ENCODE measurements around the gene MAP2K2.

The MAP2K2 gene

GRCh38 chr19:4097501-4097900 is 26.4 kb downstream of the MAP2K2 start:
- no peak for DNase-seq

- no peak for DNase-seq
Observed at GRCh38 chr19:4096049-4096892, 27.7 kb downstream of the MAP2K2 start.

- DNase-seq = no peak
Observed at GRCh38 chr19:4095488-4095844, 28.5 kb downstream of the MAP2K2 start.

GRCh38 chr19:4094761-4095487 is 29.0 kb downstream of the MAP2K2 start:
- DNase-seq = no peak

- DNase-seq = no peak
Observed at GRCh38 chr19:4094291-4094690, 29.6 kb downstream of the MAP2K2 start.

DNA sequence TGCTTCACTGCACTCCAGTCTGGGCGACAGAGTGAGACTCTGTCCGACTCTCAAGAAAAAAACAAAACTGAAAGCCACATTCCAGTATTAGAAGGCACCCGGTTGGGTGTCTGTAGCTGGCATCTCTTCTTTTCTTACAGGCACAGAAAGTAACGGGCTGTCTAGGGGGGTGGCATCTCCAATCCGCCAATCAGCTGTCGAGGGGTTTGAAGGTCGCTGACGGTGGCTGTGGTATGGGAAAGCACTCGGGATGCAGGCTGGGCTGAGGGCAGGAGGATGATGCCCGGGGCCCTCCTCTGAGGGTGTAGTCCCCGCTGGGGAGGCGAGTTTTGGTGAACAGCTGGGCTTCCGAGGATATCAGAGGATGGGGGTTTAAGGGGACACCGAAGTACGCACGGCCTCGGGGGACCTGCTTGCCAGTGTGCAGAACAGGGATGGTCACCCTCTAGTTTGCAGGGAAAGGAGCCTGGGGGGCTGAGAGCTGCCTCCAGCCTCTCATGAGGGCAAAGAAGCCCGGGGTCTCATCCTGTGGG is 30.2 kb downstream of the MAP2K2 start:
- no peak for DNase-seq

- no peak for DNase-seq
Observed at GRCh38 chr19:4090356-4091220, 33.3 kb downstream of the MAP2K2 start.

- DNase-seq = no peak
Observed at GRCh38 chr19:4089946-4090345, 34.0 kb downstream of the MAP2K2 start.

- peak; percentile 82 for DNase-seq
Observed at GRCh38 chr19:4089400-4089908, 34.5 kb downstream of the MAP2K2 start.

DNA sequence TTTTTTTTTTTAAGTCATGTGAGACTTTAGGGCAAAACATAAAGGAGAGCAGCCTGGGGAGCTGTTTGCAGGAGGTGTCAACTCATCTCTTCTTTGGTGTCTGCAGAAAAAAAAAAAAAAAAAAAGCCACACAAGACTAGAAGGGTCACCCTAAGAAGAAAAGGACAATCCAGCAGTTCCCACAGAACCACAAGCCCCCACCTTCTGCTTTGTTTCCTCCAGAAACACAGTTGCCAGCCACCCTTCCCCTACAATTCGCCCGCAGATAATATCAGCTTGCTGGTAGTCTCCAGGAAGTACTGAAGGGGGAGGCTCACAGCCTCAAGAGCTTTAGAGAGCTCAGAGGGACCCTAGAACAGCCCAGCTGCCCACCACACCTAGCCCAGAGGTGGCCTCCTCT is 34.9 kb downstream of the MAP2K2 start:
- no peak for DNase-seq

- no peak for DNase-seq
Observed at GRCh38 chr19:4087787-4088679, 35.9 kb downstream of the MAP2K2 start.

- no peak for DNase-seq
Observed at GRCh38 chr19:4086411-4086867, 37.5 kb downstream of the MAP2K2 start.

GRCh38 chr19:4084547-4084877 is 39.4 kb downstream of the MAP2K2 start:
- DNase-seq = no peak

GRCh38 chr19:4083677-4084546 is 40.0 kb downstream of the MAP2K2 start:
- peak; percentile 23 for DNase-seq

DNA sequence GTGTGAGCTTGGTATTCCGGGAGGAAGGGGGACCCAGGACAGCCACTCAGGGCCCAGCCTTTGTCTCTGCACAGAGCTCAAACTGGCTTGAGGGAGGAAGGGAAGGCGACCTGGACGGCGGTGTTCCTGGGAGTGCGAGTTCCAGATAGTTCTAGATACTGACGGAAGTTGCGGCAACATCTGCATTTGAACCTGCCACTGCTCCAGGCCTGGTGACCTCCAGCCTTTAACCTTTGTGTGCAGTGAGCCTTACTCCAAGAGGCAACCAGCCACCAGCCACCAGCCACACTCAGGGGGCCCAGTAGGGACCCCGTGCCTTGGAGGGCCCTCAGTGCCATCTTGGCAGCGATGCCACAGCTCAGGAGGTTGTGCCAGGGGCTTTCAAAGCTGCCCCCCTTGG is 41.8 kb downstream of the MAP2K2 start:
- DNase-seq = no peak

GRCh38 chr19:4081441-4082129 is 42.3 kb downstream of the MAP2K2 start:
- no peak for DNase-seq

DNA sequence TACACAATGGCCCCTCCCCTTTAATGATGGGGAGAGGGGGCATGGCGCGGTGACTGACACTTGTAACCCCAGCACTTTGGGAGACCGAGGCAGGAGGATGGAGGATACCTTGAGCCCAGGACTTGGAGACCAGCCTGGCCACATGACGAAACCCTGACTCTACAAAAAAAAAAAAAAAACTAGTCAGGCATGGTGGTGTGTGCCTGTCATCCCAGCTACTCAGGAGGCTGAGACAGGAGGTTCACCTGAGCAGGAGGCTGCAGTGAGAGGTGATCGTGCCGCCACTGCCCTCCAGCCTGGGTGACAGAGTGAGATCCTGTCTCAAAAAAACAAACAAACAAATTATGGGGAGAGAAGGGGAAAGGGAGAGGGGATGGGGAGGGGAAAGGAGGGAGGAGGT is 43.4 kb downstream of the MAP2K2 start:
- no peak for DNase-seq

DNA sequence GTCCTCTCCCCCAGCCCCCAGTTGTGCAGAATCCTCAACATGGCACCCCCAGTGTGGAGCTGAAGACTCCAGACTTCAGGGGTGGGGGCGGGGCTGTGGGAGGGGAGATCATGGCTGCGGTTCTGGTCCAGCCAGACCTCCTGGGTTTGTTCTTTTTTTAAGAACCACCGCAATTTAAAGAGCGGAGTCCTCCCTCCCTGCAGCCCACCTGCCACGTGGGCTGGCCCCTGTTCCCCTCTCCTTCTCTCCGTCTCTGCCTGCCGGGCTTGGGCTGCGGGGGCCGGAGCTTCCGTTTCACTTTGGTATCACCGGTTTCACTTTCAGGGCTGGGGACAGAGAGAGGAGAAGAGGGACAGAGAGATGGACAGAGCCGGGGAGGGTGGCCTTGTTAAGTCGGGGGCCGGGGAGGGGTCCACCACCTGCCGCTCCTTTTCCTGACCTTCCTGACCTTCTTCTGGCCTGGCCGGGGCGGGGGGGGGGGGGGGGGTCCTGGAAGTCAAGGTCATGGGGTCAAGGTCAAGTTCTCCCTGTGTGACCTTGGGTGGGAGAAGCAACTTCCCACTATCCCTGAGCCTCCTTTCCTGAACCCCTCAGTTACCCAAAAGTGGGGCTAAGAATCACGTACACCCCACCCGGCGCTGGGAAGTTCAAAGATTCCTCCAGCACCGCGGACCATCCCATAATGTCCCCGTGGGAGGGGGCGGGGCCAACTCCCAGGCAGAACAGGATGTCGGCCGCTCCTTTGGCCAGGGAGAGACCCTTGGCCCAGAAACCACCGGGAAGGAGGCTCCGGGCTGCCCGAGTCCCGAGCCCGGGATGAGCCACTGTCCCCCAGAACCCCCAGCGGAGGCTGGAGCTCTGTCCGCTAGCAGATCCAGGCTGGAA is 45.9 kb downstream of the MAP2K2 start:
- peak; percentile 83 for DNase-seq

- no peak for DNase-seq
Observed at GRCh38 chr19:4077007-4077374, 46.9 kb downstream of the MAP2K2 start.

Data from suppressor macrophage treated with lipopolysaccharide for 4 hours (primary cell).